CD4-positive, alpha-beta T cell (primary cell): ENCODE results near the gene PCCA. TPM values are rescaled to one million over a fixed set of nuclear protein-coding genes. Genes with fewer than 3 reads are reported as not detected.
"Not testable (repeated sequence)": the region's sequence is repeated elsewhere in the genome, so short reads cannot be mapped to it uniquely, and the experiment has no call there.

ENCODE experiments used
- ATAC-seq: fragments of 200-7000 bp; cut with Tn5 transposase; one replicate; pipeline ENCODE4 v1.10.0; 2022; ENCODE audit warnings: mild to moderate bottlenecking; ENCODE audit not compliant: poor library complexity
- CTCF ChIA-PET: fragments of 350-600 bp; sonication (Branson Sonifier 250); formaldehyde crosslinking; loops from one replicate; lab custom pipeline; 2021; ENCODE audit warnings: antibody characterized with exemption, inconsistent platforms; lab: Charles Lee
- POLR2A ChIA-PET: fragments of 350-600 bp; sonication (Branson Sonifier 250); formaldehyde crosslinking; loops from one replicate; lab custom pipeline; 2021; ENCODE audit warnings: antibody characterized with exemption, inconsistent platforms; lab: Charles Lee
- DNase-seq, 14 experiments: peaks; one replicate each; pipeline ENCODE4 v3.0.0-alpha.2; 2013 to 2020; ENCODE audit warnings: mixed read lengths in 2 of 14
- H3K27ac ChIP-seq, 2 donors: one replicate each; pipeline versions ENCODE4 v1.5.1 to v1.7.0; 2013; ENCODE audit warnings: low read length in 2 of 2, low read depth in 1 of 2, mild to moderate bottlenecking in 1 of 2
- H3K27me3 ChIP-seq, 2 experiments: 1 replicate in 1 of 2; 2 replicates in 1 of 2; pipeline versions ENCODE4 v1.6.1 to v1.7.0; 2013; ENCODE audit warnings: low read length in 2 of 2, control low read depth in 1 of 2, mild to moderate bottlenecking in 1 of 2, moderate library complexity in 1 of 2; ENCODE audit not compliant: insufficient read depth in 2 of 2, control insufficient read depth in 1 of 2
- H3K36me3 ChIP-seq: one replicate; pipeline ENCODE4 v1.6.1; 2013; ENCODE audit warnings: low read length, control low read depth; ENCODE audit not compliant: insufficient read depth
- H3K4me1 ChIP-seq: one replicate; pipeline ENCODE4 v1.6.1; 2013; ENCODE audit warnings: low read length, control low read depth; ENCODE audit not compliant: insufficient read depth
- H3K4me3 ChIP-seq: one replicate; pipeline ENCODE4 v1.5.1; 2013; ENCODE audit warnings: mild to moderate bottlenecking, low read length, moderate library complexity
- H3K9me3 ChIP-seq, 2 experiments: 1 replicate in 1 of 2; 2 replicates in 1 of 2; pipeline versions ENCODE4 v1.6.1 to v1.7.0; 2013; ENCODE audit warnings: low read length in 2 of 2, mild to moderate bottlenecking in 2 of 2, control low read depth in 1 of 2, moderate library complexity in 1 of 2; ENCODE audit not compliant: control insufficient read depth in 1 of 2, insufficient read depth in 1 of 2
- H3K27ac Mint-ChIP-seq: one replicate; pipeline ENCODE4 v1.8.0; 2020; ENCODE audit warnings: mixed read lengths
- H3K27me3 Mint-ChIP-seq: one replicate; pipeline ENCODE4 v1.8.0; 2021; ENCODE audit warnings: mixed read lengths
- H3K36me3 Mint-ChIP-seq: one replicate; pipeline ENCODE4 v1.8.0; 2021; ENCODE audit warnings: low read depth, mixed read lengths
- H3K4me1 Mint-ChIP-seq: one replicate; pipeline ENCODE4 v1.8.0; 2021; ENCODE audit warnings: low read depth, mixed read lengths
- H3K4me3 Mint-ChIP-seq: one replicate; pipeline ENCODE4 v1.8.0; 2020; ENCODE audit warnings: mild to moderate bottlenecking, mixed read lengths
- H3K9me3 Mint-ChIP-seq: one replicate; pipeline ENCODE4 v1.8.0; 2020; ENCODE audit warnings: mixed read lengths
- CTCF ChIP-seq: fragments of 200-600 bp; IDR thresholded peaks from one replicate; pipeline ENCODE4 v1.8.0; 2022; ENCODE audit warnings: antibody characterized with exemption, mild to moderate bottlenecking
- intact Hi-C, 2 experiments: fragments of 100-400 bp; cut with DNase I in 1 of 2; cut with micrococcal nuclease in 1 of 2; formaldehyde crosslinking; loops; one replicate each; pipeline versions ENCODE4 v1.15.1 to v1.9.0; 2023 to 2025; cut with DNase I, micrococcal nuclease
- total RNA-seq, 174 experiments: library from RNA in 2 of 174; stranded (reverse) in 2 of 174; gene quantifications; one replicate each; pipeline ENCODE4 v1.2.3 and lab custom pipeline; 2021 to 2026

PCCA gene
- total RNA-seq, 2 experiments from 2014 or later: 4.7 to 5.2 TPM

GRCh38 chr13:100214886-100215285, 126.0 kb downstream of the PCCA start:
- Mint-ChIP-seq H3K36me3 (peaks cover 10% of the 10 kb centered on the region), H3K4me3 (no peak overlapping the region), H3K4me1 (no peaks in the 10 kb centered on the region), H3K9me3 (no peaks in the 10 kb centered on the region), H3K27ac (no peak overlapping the region), H3K27me3 (no peaks in the 10 kb centered on the region)
- ChIA-PET POLR2A (no interaction called here), CTCF (no interaction called here)
- DNase-seq (no peak), ATAC-seq (no peak)
- no peaks in the 10 kb centered on the region for H3K27me3 ChIP-seq
- no peak overlapping the region for H3K4me3 ChIP-seq
- no peak overlapping the region for H3K27ac ChIP-seq
- H3K4me1 ChIP-seq: no peaks in the 10 kb centered on the region
- no peaks in the 10 kb centered on the region for H3K9me3 ChIP-seq
- no peak for TF ChIP-seq CTCF
- intact Hi-C loops: no loop called here
- no peaks in the 10 kb centered on the region for H3K36me3 ChIP-seq

GRCh38 chr13:100221166-100221565, 132.3 kb downstream of the PCCA start:
- Mint-ChIP-seq H3K36me3 (peaks cover 3% of the 10 kb centered on the region), H3K27me3 (no peaks in the 10 kb centered on the region)
- CTCF ChIA-PET: no interaction called here

GRCh38 chr13:100223966-100224530, 135.2 kb downstream of the PCCA start:
- POLR2A ChIA-PET, CTCF ChIA-PET, H3K4me1 ChIP-seq, H3K36me3 Mint-ChIP-seq, DNase-seq, ATAC-seq, H3K27ac Mint-ChIP-seq, H3K4me3 Mint-ChIP-seq, H3K27ac ChIP-seq, H3K27me3 Mint-ChIP-seq, H3K27me3 ChIP-seq, H3K4me1 Mint-ChIP-seq, intact Hi-C loops, H3K36me3 ChIP-seq, H3K9me3 ChIP-seq, H3K9me3 Mint-ChIP-seq, H3K4me3 ChIP-seq: not testable (repeated sequence)

More at GRCh38 chr13:100221166-100221565, 132.3 kb downstream of the PCCA start:
- intact Hi-C loops: no loop called here
- Histone ChIP-seq H3K9me3 (no peaks in the 10 kb centered on the region), H3K27me3 (no peaks in the 10 kb centered on the region), H3K4me1 (no peaks in the 10 kb centered on the region), H3K4me3 (no peak overlapping the region), H3K36me3 (no peaks in the 10 kb centered on the region), H3K27ac (no peak overlapping the region)
- no peak for TF ChIP-seq CTCF
- POLR2A ChIA-PET: no interaction called here
- H3K9me3 Mint-ChIP-seq: no peaks in the 10 kb centered on the region
- no peak for ATAC-seq
- no peak overlapping the region for H3K27ac Mint-ChIP-seq
- no peak for DNase-seq
- no peak overlapping the region for H3K4me3 Mint-ChIP-seq
- H3K4me1 Mint-ChIP-seq: no peaks in the 10 kb centered on the region

- CTCF ChIA-PET: no interaction called here
- intact Hi-C loops: loop anchor here in 1 of 2 experiments (5.0 kb wide), 1 partner anchor 283 kb away; no protein-coding TSS in a partner anchor
- Mint-ChIP-seq H3K9me3 (no peaks in the 10 kb centered on the region), H3K4me3 (no peak overlapping the region), H3K27me3 (no peaks in the 10 kb centered on the region), H3K27ac (no peak overlapping the region), H3K4me1 (no peaks in the 10 kb centered on the region), H3K36me3 (no peaks in the 10 kb centered on the region)
- Histone ChIP-seq H3K27ac (no peak overlapping the region), H3K36me3 (no peaks in the 10 kb centered on the region), H3K9me3 (no peaks in the 10 kb centered on the region), H3K4me3 (no peak overlapping the region), H3K4me1 (no peaks in the 10 kb centered on the region), H3K27me3 (no peaks in the 10 kb centered on the region)
- POLR2A ChIA-PET: no interaction called here
- no peak for ATAC-seq
- no peak for TF ChIP-seq CTCF
- DNase-seq: no peak
These were observed 140.7 kb downstream of the PCCA start for GRCh38 chr13:100229603-100230002.
